GM03348 (cell line): ENCODE results near the gene C20orf204.
"Not testable (repeated sequence)": the region's sequence is repeated elsewhere in the genome, so short reads cannot be mapped to it uniquely, and the experiment has no call there.

Source experiments
- DNase-seq: peaks from one replicate; pipeline ENCODE4 v3.0.0; 2012; ENCODE audit warnings: low spot score

C20orf204 gene, protein sequence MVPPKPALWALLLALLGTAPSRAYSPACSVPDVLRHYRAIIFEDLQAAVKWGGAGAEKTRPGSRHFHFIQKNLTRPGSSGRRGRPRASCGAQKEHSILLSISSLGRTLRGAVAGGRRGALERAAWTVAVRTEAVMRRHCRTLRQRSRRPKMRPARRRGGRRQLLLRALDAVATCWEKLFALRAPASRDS

DNA sequence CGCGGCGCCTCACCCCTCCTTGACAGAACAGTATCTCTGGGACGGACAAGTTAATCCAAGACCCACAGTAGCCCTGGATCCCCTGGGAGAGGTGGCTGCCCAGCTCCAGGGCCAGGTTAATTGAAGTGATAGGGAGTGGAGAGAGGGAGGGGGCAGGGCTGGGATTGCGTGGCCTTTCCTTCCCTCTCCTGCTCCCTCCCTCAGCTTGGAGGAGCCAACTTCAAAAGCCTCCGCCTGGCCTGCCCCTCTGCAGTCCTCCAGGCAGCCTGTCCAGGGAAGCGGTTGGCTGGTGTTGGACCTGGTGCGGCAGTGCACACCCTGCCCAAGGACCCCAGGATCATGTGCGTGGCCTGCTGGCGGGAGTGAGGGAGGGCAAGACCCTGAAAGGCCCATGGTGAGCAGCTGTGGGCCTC is at the start of gene C20orf204:
C20orf204 (plus strand) TSS at position 250 of the 413 bp plus-strand sequence; CDS start at position 392, 142 bp downstream.
- no peak for DNase-seq

DNA sequence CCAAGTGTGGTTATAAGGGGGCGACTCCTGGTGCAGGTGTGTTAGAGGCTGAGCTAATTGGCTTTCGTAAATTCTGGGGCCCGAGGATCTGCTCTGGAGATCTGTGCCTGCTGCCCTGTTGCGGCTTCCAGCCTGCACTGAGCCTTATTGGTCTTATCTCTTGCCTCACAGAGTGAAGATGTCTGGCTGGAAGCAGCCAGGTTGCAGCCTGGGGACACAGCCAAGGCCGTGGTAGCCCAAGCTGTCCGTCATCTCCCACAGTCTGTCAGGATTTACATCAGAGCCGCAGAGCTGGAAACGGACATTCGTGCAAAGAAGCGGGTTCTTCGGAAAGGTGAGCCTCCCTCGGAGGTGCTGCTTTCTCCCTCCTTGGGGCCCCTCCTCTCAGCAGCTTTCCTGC is 35.1 kb upstream of the C20orf204 start:
- DNase-seq: no peak

DNA sequence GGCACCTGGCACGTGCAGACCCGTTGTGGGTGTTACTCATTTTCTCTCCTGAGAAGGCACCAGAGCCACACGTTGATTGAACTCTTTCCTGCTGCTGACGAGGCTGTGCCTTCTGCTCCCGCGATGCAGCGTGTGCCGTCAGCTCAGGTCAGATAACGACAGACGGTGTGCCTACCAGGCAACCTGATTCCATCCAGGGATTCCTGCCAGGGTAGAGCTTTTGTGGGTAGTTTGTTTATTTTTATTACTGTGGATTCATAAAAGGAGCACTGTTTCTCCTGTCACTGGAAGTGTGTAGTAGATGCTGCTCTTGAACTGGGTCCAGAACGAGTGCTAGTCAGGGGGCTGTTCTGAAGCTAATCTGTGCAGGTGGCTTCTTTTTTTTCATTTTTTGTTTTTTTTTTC is 34.4 kb upstream of the C20orf204 start:
- DNase-seq: no peak

DNA sequence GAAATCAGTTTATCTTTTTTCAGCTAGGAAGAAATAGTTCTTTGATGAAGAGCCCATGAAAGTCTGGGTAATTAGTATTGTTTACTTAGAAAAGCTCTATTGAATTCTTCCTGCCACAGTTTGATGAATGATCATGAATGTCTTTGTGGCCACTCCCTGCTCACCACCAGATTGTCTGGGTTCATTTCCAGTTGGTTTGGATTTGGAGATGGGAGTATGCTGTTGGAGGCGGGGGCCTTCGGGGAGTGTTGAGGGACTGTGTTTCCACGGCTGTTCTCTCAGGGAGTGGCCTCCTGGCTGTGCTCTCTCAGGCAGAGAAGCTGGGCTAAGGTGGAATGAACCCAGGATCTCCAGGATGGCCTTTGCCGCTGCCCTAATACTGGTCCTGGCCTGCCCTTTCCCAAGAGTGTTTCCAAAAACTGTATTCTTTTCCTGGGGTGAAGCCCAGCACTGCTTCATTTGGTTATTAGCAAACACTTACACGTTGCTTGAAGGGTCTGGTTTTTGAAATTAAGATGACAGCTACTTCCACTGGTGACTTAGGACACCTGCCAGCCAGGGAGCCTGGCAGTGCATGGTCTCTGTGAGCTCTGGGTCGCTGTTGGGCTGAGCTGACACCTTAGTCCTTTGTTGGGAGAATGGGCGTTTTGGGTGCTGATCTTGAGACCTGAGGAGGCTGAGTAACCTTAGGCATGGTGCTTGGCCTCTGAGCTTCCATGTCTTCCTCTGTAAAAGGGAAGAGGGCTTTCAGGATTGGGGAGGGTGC is 31.8 kb upstream of the C20orf204 start:
- no peak for DNase-seq

DNA sequence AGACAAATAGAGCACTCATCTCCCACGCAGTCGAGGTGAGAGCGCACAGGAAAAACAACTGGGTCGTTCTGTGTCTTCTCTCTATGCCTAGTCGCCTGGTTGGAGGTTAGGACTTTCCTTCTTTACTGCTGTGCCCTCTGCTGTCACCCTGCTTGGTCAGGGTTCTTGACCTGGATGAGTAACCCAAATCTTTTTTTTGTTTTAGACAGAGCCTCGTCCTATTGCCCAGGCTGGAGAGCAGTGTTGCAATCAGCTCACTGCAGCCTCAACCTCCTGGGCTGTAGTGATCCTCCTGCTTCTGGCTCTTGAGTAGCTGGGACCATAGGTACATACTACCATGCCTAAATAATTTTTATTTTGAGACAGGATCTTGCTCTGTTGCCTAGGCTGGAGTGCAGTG is 30.6 kb upstream of the C20orf204 start:
- no peak for DNase-seq

DNA sequence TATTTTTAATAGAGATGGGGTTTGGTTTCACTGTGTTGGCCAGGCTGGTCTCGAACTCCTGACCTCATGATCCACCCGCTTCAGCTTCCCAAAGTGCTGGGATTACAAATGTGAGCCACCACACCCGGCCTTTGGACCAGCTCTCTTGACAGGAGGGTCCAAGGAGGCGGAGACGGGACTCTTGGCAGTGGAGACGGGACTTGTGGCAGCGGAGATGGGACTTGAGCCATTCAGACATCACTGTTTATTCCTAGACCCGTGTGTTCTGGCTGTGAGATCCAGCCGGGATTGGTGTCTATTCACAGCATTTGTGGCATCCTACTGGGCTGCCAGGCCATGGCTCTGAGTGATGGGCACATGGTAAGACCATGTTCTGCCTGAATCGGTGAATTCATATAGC is 29.5 kb upstream of the C20orf204 start:
- no peak for DNase-seq

DNA sequence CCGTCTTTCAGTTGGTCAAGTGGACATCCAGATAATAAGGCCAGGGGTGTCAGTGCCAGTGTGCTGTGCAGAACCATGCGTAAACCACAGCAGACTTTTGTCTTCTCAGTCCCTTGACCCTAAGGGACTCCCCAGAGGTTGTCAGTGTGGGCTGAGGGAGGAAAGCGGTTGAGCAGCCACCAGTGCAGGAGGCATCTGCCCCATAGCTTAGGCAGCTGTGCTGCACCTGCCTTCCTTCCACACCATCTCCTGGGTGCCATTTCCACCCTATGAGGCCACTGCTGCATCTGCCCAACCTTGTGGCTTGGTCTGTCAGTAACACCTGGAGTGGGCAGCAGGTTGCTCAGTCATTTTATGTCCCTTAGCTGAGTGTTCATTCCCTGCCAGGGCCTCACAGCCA is 29.1 kb upstream of the C20orf204 start:
- no peak for DNase-seq

DNA sequence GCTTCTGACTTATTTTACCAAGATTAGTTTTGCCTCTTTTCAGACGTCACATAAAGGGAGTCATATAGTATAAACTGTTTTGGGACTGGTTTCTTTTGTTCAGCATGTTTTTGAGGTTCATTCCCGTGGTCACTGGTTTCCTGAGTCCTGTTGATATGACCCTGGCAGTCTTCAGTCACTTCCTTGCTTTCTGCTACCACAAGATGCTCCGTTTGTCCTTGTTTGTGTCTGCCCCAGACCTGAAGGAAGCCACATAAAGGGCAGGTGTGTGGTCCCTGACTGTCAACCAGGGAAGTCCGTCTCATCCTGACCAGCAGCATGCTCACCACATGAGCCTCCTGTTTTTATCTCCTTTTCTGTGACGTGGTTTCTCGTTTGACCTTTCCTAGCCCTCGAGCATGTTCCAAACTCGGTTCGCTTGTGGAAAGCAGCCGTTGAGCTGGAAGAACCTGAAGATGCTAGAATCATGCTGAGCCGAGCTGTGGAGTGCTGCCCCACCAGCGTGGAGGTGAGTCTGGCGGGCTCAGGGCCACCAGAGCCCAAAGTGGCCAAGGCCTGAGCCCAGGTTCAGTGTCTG is 26.1 kb upstream of the C20orf204 start:
- DNase-seq: no peak

DNA sequence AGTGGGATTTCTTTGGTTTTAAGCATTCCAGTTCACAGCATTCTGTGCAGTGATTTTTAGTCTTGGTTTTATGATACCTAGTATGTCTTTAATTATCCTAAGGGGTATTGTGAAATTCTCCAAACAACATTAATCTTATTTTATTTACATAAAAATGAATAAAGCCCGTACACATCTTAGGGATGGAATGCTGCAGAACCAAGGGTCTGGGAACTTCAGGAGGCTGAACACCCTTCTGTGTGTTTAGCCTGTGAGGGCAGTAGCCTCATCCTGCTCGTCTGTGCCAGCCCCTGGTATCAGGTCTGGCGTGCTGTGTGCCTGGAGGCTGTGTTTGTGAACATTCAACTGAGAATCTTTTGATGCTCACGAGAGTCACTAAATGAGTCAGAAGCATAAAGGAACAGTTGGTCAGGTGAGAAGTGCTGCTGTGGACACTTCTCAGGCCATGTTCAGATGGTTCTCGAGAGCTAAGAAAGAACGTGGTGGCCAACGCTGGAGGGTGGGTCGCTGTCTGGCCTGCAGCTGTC is 25.2 kb upstream of the C20orf204 start:
- peak; percentile 44 for DNase-seq

DNA sequence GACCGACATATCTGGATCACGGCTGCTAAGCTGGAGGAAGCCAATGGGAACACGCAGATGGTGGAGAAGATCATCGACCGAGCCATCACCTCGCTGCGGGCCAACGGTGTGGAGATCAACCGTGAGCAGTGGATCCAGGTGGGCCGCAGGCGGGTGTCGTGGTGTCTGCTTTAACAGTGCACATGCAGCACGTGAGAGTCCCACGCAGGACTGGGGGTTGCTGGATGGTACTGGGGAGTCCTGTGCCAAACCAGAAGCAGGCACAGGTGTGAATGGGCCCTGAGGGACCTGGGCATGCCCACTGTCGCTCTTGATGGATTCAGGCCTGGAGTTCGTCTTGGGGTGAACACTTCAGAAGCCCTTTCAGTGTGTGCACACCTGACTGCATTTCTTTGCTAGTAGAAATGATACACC is 24.6 kb upstream of the C20orf204 start:
- no peak for DNase-seq

DNA sequence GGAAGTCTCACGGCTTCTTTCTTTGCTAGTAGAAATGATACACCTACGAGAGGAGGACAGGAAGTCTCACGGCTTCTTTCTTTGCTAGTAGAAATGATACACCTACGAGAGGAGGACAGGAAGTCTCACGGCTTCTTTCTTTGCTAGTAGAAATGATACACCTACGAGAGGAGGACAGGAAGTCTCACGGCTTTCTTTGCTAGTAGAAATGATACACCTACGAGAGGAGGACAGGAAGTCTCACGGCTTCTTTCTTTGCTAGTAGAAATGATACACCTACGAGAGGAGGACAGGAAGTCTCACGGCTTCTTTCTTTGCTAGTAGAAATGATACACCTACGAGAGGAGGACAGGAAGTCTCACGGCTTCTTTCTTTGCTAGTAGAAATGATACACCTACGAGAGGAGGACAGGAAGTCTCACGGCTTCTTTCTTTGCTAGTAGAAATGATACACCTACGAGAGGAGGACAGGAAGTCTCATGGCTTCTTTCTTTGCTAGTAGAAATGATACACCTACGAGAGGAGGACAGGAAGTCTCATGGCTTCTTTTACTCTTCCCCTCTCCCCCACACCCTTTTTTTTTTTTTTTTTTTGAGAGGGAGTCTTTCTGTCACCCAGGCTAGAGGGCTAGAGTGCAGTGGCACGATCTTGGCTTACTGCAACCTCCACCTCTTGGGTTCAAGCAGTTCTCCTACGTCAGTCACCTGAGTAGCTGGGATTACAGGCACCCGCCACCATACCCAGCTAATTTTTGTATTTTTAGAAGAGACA is 23.4 kb upstream of the C20orf204 start:
- DNase-seq: not testable (repeated sequence)

DNA sequence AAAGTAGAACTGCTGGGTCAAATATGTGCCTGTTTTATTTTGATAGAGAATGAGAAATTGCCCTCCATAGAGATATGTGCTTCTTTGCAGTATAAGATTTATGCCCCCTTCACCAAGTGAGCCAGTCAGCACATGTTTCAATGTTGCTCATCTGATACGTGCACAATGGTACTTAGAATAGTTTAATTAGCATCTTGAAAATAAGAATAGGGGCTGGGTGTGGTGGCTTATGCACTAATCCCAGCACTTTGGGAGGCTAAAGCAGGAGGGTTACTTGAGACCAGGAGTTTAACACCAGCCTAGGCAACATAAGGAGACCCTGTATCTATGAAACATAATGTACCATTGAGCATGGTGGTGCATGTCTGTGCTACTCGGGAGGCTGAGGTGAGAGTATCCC is 20.3 kb upstream of the C20orf204 start:
- DNase-seq: no peak

DNA sequence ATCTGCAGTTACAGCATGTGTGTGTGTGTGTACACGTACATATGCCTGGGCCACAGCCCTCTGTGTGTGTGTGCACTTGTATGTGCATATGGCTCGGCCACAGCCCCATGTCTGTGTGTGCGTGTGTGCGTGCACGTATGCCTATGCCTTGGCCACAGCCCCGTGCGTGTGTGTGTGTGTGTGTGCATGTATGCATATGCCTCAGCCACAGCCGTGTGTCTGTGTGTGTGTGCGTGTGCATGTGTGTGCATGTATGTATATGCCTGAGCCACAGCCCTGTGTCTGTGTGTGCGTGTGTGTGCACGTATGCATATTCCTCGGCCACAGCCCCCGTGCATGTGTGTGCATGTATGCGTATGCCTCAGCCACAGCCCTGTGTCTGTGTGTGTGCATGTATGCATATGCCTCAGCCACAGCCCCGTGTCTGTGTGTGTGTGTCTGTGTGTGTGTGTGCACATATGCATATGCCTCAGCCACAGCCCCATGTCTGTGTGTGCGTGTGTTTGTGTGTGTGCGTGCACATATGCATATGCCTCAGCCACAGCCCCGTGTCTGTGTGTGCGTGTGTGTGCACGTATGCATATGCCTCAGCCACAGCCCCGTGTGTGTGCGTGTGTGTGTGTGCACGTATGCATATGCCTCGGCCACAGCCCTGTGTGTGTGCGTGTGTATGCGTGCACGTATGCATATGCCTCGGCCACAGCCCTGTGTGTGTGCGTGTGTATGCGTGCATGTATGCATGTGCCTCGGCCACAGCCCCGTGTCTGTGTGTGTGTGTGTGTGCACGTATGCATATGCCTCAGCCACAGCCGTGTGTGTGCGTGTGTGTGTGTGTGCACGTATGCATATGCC is 14.6 kb upstream of the C20orf204 start:
- no peak for DNase-seq

DNA sequence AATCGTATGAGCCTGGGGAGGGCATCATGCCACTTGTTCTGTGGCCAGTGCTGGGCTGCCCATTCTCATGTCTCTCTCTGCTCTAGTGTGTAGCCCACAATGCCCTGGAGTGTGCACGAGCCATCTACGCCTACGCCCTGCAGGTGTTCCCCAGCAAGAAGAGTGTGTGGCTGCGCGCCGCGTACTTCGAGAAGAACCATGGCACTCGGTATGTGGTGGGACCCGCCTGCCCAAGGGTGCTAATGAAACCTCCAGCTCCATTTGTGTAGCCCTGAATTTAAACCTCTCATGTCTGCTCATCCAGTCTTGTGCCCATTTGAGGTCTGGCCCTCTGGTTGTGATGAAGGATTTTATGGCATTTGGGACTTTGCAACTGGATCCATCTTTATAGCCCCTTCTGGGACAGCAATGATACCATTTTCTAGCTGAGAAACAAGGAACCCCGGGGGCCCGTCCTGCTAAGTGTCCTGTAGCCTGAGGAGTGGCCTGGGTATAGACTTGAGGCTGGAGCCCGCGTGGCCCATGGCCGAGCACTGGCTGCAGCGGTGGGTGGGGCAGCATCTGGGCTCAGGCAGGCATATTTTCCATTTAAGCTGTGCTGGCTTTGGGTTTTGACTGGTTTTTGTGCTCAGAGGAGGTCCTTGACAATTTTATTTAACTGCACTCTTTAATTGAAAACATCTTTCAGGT is 13.2 kb upstream of the C20orf204 start:
- no peak for DNase-seq

DNA sequence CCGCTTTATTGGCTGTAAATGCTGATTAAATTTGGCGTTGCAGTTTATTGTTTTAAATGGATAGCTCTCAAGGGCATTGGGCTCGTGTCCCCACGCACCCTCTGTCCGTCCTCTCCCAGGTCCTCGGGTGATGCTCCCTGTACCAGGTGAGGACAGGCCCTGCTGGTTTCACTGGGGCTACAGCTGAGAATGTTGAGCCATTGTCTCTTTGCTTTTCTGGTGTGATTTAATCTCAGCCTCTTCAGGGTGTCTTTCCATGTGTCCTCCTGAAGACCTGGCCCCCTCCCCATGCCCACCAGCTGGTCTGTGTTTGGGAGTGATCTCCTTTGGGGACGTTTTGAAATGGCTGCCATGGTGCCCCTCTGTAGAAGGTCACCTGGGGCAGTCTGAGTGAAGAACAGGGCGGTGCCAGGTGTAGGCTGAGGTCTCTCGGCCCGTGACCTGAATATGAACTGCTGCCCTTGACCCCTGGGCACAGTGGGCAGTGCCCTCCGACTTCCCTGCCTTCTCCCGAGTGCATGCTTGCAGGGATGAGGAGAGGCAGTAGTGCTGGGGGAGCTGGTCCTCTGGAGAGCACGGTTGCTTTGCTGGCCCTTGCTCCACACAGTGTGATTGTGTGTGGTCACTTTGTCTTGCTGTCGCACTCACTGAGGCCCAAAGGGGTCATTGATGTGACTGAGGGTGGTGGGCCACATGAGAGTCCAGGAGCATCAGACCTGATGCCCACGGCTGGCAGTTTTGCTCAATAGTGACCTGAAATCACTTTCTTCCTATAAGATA is 12.4 kb upstream of the C20orf204 start:
- DNase-seq: no peak

DNA sequence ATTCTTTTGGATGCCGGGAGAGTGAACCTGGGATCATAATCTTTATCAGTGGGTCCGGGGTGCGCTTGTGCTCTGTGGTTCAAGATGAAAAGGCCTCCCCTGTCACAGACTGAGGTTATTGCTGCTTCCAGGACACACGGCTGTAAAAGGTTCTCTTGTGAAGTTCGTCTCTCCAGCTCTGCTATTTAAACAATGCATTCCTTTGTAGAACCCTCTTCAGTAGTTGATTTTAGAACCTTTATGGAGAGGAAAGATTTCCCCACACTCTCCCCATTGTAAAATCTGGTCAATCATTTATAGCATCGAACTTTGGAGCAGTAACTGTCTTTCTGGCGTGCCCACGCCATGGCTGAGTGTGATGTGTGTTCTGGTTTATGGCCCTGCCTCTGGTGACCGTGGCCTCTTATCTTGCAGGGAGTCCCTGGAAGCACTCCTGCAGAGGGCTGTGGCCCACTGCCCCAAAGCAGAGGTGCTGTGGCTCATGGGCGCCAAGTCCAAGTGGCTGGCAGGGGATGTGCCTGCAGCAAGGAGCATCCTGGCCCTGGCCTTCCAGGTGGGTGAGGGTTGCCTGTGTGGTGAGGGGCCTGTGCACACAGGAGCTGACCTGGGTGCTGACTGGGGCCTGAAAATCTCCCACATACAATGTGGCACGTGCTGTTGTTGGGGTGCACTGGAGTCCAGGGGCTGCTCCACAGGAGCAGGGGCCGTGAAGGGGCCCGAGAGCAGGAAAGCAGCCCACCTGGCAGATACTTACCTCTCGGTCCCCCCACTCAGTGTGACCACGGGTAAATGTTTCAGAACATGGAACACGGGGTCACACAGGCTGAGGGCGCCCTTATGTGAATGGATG is 11.6 kb upstream of the C20orf204 start:
- no peak for DNase-seq

DNA sequence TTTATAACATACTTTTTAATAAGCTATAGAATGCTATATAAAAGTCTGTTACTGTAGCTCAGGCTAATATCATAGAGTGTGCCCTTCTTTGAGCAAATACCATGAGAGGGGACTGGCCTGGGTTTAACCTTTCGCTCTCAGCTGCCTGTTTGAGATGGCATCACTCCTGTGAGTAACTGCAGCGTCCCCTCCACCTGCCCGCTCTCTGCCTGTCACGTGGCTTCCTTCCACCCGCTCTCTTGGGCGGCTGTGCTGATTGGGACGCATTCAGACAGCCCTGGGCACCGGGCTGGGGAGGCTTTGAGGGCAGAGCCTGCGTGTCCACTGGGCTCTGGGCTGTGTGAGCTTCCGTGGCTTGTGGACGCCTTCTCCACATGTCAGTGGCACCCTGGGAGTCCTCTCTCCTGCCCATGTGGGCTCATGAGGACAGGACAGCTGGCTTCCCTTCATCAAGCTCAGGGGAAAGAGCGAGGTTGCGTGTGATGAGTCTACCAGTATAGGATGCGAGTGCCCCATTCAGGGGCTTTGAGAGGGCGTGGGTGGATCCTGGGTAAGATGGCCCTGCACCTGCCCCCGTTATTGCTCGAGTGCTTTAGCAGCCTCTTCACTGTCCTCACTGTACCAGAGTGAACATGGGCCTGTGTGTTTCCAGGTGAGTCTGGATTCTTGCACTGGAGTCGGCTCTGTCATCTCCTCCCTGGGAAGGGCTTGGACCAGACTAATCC is 10.7 kb upstream of the C20orf204 start:
- no peak for DNase-seq

DNA sequence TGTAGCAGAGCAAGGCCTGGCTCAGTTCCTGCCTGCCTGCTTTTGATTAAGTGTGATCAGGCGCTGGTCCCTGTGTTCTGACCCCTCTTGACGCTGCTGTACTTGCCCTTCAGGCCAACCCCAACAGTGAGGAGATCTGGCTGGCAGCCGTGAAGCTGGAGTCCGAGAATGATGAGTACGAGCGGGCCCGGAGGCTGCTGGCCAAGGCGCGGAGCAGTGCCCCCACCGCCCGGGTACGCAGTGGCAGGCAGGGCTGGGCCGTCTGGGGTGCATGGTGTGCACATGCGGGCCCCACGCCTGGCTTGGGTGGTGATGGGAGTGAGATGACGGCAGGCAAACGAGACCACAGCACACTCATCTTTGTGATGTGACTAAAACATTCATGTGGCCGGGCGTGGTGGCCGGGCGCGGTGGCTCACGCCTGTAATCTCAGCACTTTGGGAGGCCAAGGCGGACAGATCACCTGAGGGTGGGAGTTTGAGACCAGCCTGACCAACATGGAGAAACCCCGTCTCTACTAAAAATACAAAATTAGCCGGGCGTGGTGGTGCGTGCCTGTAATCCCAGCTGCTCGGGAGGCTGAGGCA is 10.1 kb upstream of the C20orf204 start:
- DNase-seq: no peak
